Transverse colon (tissue), 4 donors: ENCODE measurements around the gene UBL3. TPM values are rescaled to one million over a fixed set of nuclear protein-coding genes. Genes with fewer than 3 reads are reported as not detected.
A peak's percentile ranks its signal among the peaks of the same experiment; 100 is the strongest.

Source experiments
- DNase-seq: peaks from one replicate; pipeline ENCODE4 v3.0.0-alpha.2; 2019
- H3K27ac ChIP-seq, 4 donors: fragments of 200-600 bp; sonication (generic); 2 replicates each; pipeline ENCODE4 v1.5.1; 2016 to 2018; ENCODE audit warnings: inconsistent platforms in 4 of 4
- H3K27me3 ChIP-seq: fragments of 200-600 bp; sonication (generic); 2 replicates; pipeline ENCODE4 v1.5.1; 2017; ENCODE audit warnings: inconsistent platforms
- H3K36me3 ChIP-seq, 4 donors: fragments of 200-600 bp; sonication (generic); 2 replicates each; pipeline ENCODE4 v1.5.1; 2017 to 2019; ENCODE audit warnings: inconsistent platforms in 4 of 4
- H3K4me1 ChIP-seq, 4 donors: fragments of 200-600 bp; sonication (generic); 2 replicates each; pipeline ENCODE4 v1.5.1; 2017 to 2020; ENCODE audit warnings: inconsistent platforms in 4 of 4
- H3K4me3 ChIP-seq, 4 donors: fragments of 200-600 bp; sonication (generic); 1 replicate in 1 of 4; 2 replicates in 3 of 4; pipeline versions ENCODE4 v1.5.1 to v1.6.1; 2017 to 2019; ENCODE audit warnings: inconsistent platforms in 4 of 4
- H3K9me3 ChIP-seq, 2 donors: fragments of 200-600 bp; sonication (generic); 2 replicates each; pipeline ENCODE4 v1.5.1; 2017 to 2019; ENCODE audit warnings: inconsistent platforms in 2 of 2
- EP300 ChIP-seq: sonication (generic); formaldehyde crosslinking; IDR thresholded peaks from one replicate; pipeline ENCODE4 v1.6.1; 2017; ENCODE audit warnings: antibody characterized with exemption, low read depth
- POLR2A ChIP-seq: fragments of 450-650 bp; IDR thresholded peaks from one replicate; pipeline ENCODE4 v1.6.1; 2016; ENCODE audit warnings: antibody characterized with exemption, mild to moderate bottlenecking, moderate library complexity
- POLR2AphosphoS5 ChIP-seq, 3 donors: sonication (generic); formaldehyde crosslinking; IDR thresholded peaks; one replicate each; pipeline ENCODE4 v1.6.1; 2016; ENCODE audit warnings: antibody characterized with exemption in 3 of 3
- WGBS, 2 donors: methylation state at CpG; one replicate each; pipeline ENCODE4 v1.1.5; 2018; ENCODE audit warnings: low coverage in 1 of 2; 5-methylcytosine and 5-hydroxymethylcytosine counted together
- in situ Hi-C, 4 donors: fragments of 200-750 bp; cut with MboI; loops; one replicate each; pipeline versions ENCODE4 v1.15.0 to v1.15.1; 2017; ENCODE audit warnings: low sequenced_read_pairs in 3 of 4, low pct_ligation_motif_present in 1 of 4, low pct_unique_long_range_greater_than_20kb in 1 of 4
- intact Hi-C: fragments of 100-400 bp; cut with DNase I; formaldehyde crosslinking; loops from one replicate; pipeline ENCODE4 v1.15.1; 2023; ENCODE audit warnings: low total_unique reads
- total RNA-seq, 4 donors: library from RNA; depleted of rRNA; stranded (reverse); fragments of >200 nt; gene quantifications; one replicate each; pipeline ENCODE4 v1.1.0, GENCODE V29; 2016
- TF ChIP-seq, protein P1 (sequence below), 5 experiments: fragments of 200-600 bp in 3 of 5; fragments of 450-650 bp in 2 of 5; sonication (generic) in 3 of 5; IDR thresholded peaks; 1 replicate in 2 of 5; 2 replicates in 3 of 5; pipeline ENCODE4 v1.5.1; 2016 to 2017; ENCODE audit warnings: antibody characterized with exemption in 5 of 5, inconsistent platforms in 3 of 5, mild to moderate bottlenecking in 2 of 5, moderate library complexity in 1 of 5

The UBL3 gene
- total RNA-seq, 4 donors from 2014 or later, result 8.8 to 77.1 (median 60.0) TPM

DNA sequence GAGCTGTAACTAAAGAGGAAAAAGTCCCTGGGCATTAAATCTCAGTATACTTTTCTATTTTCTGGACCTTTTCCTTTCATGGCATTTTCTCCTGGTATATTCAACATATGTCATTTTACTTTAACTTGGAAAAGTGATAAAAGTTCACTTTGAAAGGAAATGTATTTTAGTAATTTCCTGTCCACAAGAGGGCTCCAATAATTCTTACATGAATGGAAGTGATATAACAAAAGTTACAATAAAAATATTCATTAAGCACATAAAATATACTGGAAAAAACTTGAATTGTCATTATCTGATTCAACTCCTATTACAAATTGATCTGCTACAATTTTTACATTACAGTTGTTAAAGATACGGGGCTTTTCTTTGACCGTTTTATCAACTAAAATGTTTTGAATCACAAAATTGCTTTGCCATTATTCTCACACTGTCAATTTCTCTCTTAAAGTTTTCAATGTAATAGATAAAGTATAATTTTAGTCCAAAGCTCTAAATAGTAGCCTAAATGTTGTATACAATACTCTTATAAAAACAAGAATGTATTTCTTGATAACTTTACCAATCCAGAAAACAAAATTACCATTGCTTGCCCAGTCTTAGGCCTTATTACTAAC, 4.9 kb downstream of the UBL3 start:
- no peaks in the 10 kb centered on the region for H3K9me3 ChIP-seq
- no peak overlapping the region for H3K27ac ChIP-seq
- peak overlapping the region in 1 of 4 donors; percentile 91 for H3K4me3 ChIP-seq
- no peaks in the 10 kb centered on the region for H3K36me3 ChIP-seq
- in situ Hi-C loops (loop anchor here in 2 of 4 donors (5.0 to 10.0 kb wide), 3 partner anchors 71 to 272 kb away; no protein-coding TSS in a partner anchor), intact Hi-C loops (loop anchor here (10.0 kb wide), 1 partner anchor 101 kb away; no protein-coding TSS in a partner anchor)
- WGBS, 2 donors, result 69 to 70% methylated on average over 2 of the region's 2 CpGs
- TF ChIP-seq POLR2A, result no peak
- TF ChIP-seq EP300, result no peak
- TF ChIP-seq, protein P1, sequence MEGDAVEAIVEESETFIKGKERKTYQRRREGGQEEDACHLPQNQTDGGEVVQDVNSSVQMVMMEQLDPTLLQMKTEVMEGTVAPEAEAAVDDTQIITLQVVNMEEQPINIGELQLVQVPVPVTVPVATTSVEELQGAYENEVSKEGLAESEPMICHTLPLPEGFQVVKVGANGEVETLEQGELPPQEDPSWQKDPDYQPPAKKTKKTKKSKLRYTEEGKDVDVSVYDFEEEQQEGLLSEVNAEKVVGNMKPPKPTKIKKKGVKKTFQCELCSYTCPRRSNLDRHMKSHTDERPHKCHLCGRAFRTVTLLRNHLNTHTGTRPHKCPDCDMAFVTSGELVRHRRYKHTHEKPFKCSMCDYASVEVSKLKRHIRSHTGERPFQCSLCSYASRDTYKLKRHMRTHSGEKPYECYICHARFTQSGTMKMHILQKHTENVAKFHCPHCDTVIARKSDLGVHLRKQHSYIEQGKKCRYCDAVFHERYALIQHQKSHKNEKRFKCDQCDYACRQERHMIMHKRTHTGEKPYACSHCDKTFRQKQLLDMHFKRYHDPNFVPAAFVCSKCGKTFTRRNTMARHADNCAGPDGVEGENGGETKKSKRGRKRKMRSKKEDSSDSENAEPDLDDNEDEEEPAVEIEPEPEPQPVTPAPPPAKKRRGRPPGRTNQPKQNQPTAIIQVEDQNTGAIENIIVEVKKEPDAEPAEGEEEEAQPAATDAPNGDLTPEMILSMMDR (IDR thresholded peaks at IDR 0.05), result peak; percentile 22 to 50 (median 34)
- no peak for TF ChIP-seq POLR2AphosphoS5 (IDR thresholded peaks at IDR 0.05)
- no peaks in the 10 kb centered on the region for H3K27me3 ChIP-seq
- H3K4me1 ChIP-seq, result peaks cover 6 to 51% (median 14%) of the 10 kb centered on the region in 4 donors
- no peak for DNase-seq

DNA sequence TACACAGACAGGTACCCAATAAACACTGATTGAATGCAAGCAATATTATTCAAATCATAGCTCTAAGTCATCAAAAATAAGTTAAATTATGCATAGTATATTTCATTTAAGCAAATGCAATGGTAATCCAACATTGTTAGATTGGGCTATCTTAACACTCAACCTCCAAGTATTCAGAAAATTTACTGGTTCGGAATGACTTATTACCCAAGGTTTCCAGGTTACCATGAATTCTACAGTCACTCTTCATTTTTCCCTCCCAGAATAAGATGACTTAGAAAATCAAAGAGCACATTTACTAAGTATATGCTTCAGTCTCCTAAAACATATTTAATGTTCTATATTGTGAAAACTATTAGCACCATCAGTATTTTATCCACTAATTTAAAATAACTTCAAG, 6.0 kb downstream of the UBL3 start:
- in situ Hi-C loops, result loop anchor here in 3 of 4 donors (5.0 to 10.0 kb wide), 3 partner anchors 70 to 273 kb away; no protein-coding TSS in a partner anchor
- intact Hi-C loops, result loop anchor here (10.0 kb wide), 1 partner anchor 100 kb away; no protein-coding TSS in a partner anchor
- Histone ChIP-seq H3K4me3 (no peak overlapping the region), H3K9me3 (no peaks in the 10 kb centered on the region), H3K36me3 (no peaks in the 10 kb centered on the region), H3K27ac (no peak overlapping the region), H3K27me3 (no peaks in the 10 kb centered on the region), H3K4me1 (peaks cover 6 to 56% (median 14%) of the 10 kb centered on the region in 4 donors)
- no peak for DNase-seq
- WGBS, 2 donors, result 89 to 100% methylated on average over 1 of the region's 1 CpG
- no peak for TF ChIP-seq POLR2A
- TF ChIP-seq, protein P1 (IDR thresholded peaks at IDR 0.05), result no peak
- no peak for TF ChIP-seq POLR2AphosphoS5 (IDR thresholded peaks at IDR 0.05)
- no peak for TF ChIP-seq EP300

DNA sequence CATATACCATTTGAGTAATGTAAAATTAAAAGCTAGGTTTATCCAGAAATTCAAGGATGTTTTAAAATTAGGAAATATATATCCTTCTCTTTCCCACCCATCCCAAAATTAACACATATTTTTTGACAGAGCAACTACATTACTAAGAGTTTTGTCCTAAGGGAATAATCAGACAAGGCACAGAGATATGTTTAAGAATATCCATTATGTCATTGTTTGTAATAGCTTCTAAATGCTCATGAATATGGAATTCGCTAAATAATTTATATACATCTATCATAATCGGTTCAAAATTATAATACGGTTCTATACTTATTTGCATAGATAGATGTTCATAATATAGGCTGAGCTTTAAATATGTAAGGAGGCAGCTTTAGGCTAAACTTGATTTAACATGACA, 9.8 kb downstream of the UBL3 start:
- Histone ChIP-seq H3K27ac (no peak overlapping the region), H3K36me3 (no peaks in the 10 kb centered on the region), H3K9me3 (no peaks in the 10 kb centered on the region), H3K4me3 (no peak overlapping the region), H3K4me1 (peaks cover 0 to 55% (median 2%) of the 10 kb centered on the region in 4 donors), H3K27me3 (no peaks in the 10 kb centered on the region)
- intact Hi-C loops, result loop anchor here (10.0 kb wide), 1 partner anchor 96 kb away; no protein-coding TSS in a partner anchor
- DNase-seq, result no peak
- WGBS, 2 donors, result 86 to 94% methylated on average over 3 of the region's 3 CpGs
- in situ Hi-C loops, result loop anchor here in 3 of 4 donors (5.0 to 10.0 kb wide), 3 partner anchors 66 to 277 kb away; no protein-coding TSS in a partner anchor
- no peak for TF ChIP-seq EP300
- TF ChIP-seq POLR2AphosphoS5 (IDR thresholded peaks at IDR 0.05), result no peak
- TF ChIP-seq, protein P1 (IDR thresholded peaks at IDR 0.05), result no peak
- no peak for TF ChIP-seq POLR2A

DNA sequence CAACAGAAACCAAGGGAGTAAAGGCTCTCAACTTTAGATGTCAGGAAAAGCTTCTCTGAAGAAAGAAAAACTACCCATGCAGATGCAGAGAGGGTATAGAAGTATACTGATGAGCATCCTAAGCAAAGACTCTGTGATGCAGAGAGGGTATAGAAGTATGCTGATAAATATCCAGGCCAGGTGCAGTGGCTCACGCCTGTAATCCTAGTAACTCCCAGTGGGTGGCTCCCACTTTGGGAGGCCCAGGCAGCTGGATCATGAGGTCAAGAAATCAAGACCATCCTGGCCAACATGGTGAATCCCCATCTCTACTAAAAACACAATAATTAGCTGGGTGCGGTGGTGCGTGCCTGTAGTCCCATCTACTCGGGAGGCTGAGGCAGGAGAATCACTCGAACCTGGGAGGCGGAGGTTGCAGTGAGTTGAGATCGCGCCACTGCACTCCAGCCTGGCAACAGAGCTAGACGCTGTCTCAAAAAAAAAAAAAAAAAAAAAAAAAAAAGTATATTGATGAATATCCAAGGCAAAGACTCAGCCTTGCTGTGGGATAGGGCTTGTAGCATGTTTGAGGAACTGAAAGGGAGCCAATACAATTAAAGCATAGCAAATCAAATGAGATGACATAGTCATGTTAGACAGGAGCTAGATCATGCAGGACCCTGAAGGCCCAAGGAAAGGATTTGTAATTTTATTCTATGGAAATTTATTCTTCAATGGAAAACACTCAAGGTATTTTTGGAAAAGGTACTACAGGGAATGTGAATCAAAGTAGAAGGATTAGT, 14.9 kb downstream of the UBL3 start:
- Histone ChIP-seq H3K36me3 (no peaks in the 10 kb centered on the region), H3K4me1 (peaks cover 0 to 33% (median 3%) of the 10 kb centered on the region in 4 donors), H3K27me3 (no peaks in the 10 kb centered on the region), H3K27ac (no peak overlapping the region), H3K9me3 (no peaks in the 10 kb centered on the region), H3K4me3 (no peak overlapping the region)
- intact Hi-C loops (no loop called here), in situ Hi-C loops (no loop called here)
- WGBS, 2 donors, result 94% methylated on average over 9 of the region's 9 CpGs; no CpG with 5 or more reads in 1 of the 2 donors
- TF ChIP-seq POLR2AphosphoS5 (IDR thresholded peaks at IDR 0.05) (no peak), EP300 (no peak)
- DNase-seq, result no peak
